Measurements from ENCODE around the gene ATP6V1B1. TPM values are rescaled to one million over a fixed set of nuclear protein-coding genes. Genes with fewer than 3 reads are reported as not detected.

ATP6V1B1 gene
- total RNA-seq, 4 donors from 2014 or later = not detected

GRCh38 chr2:70898363-70899240 lies 37.1 kb upstream of the ATP6V1B1 start:
- H3K4me1 ChIP-seq = peaks cover 24 to 26% of the 10 kb centered on the region in 2 donors
- no peak for DNase-seq
- H3K9me3 ChIP-seq = no peaks in the 10 kb centered on the region
- no peak for TF ChIP-seq CTCF (IDR thresholded peaks at IDR 0.05)
- TF ChIP-seq POLR2A (IDR thresholded peaks at IDR 0.05) = no peak
- intact Hi-C loops (cut with DNase I) = no loop called here
- H3K36me3 ChIP-seq = no peaks in the 10 kb centered on the region
- H3K27ac ChIP-seq = no peak overlapping the region
- no peak overlapping the region for H3K4me3 ChIP-seq (replicated peaks in 1 of 3)
- 15 to 19% methylated on average over 16 of the region's 16 CpGs for WGBS, 2 donors
- H3K27me3 ChIP-seq = peaks cover 23% of the 10 kb centered on the region

DNA sequence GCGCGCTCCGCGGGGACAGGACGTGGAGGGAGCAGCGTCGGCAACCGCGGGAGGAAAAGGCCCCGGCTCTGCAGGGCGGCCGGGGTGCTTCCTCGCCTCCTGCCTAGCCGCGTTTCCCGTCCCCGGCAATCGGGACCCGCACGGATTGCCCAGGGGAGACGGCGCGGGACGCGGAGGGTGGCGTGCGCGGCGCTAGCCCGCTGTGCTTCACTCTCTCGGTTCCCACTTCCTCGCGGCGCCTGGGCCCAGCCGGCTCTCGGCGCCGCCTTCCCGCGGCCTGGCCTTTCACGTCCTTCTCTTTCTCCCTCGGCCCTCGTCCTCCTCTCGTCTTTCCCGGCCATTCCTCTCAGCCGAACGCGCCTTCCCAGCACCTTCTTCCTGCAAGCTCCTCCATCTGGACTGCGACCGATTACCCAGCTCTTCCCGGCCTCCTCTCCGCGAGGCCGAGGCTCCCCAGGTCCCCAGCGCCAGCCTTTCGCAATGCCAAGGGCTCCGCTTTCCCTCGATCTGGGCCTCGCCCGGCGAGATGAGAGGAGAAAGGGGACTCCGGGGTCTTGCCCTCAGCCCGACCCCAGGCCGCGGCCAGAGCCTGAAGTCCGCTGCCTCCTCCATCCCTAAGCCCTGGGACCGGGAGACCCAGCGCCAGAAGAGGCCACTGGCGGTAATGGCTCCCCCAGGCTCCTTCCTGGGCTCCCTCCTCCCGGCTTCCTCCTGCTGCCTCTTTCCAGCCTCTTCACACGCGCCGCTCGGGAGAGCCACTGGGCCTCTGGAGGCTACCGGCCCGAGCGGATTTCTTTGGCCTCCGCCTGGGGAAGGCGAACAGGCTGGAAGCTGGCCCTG lies 34.3 kb upstream of the ATP6V1B1 start:
- Histone ChIP-seq H3K4me1 (peaks cover 24 to 26% of the 10 kb centered on the region in 2 donors), H3K27me3 (peaks cover 39% of the 10 kb centered on the region), H3K9me3 (no peaks in the 10 kb centered on the region), H3K36me3 (no peaks in the 10 kb centered on the region), H3K27ac (no peak overlapping the region), H3K4me3 (replicated peaks in 1 of 3) (peak overlapping the region in 2 of 3 donors; percentile 25 to 32)
- TF ChIP-seq POLR2A (IDR thresholded peaks at IDR 0.05) (no peak), CTCF (IDR thresholded peaks at IDR 0.05) (no peak)
- intact Hi-C loops (cut with DNase I) = no loop called here
- DNase-seq = no peak
- 8 to 13% methylated on average over 49 to 64 of the region's 79 CpGs for WGBS, 2 donors

GRCh38 chr2:70902067-70902442 lies 33.6 kb upstream of the ATP6V1B1 start:
- Histone ChIP-seq H3K36me3 (no peaks in the 10 kb centered on the region), H3K4me3 (replicated peaks in 1 of 3) (no peak overlapping the region), H3K9me3 (no peaks in the 10 kb centered on the region), H3K27me3 (peaks cover 43% of the 10 kb centered on the region), H3K4me1 (peaks cover 24 to 26% of the 10 kb centered on the region in 2 donors), H3K27ac (no peak overlapping the region)
- 49 to 58% methylated on average over 4 to 5 of the region's 5 CpGs for WGBS, 2 donors
- DNase-seq = no peak
- TF ChIP-seq CTCF (IDR thresholded peaks at IDR 0.05) (no peak), POLR2A (IDR thresholded peaks at IDR 0.05) (no peak)
- intact Hi-C loops (cut with DNase I) = no loop called here

- no peak for DNase-seq
- Histone ChIP-seq H3K36me3 (no peaks in the 10 kb centered on the region), H3K9me3 (no peaks in the 10 kb centered on the region), H3K27ac (no peak overlapping the region), H3K27me3 (peaks cover 42% of the 10 kb centered on the region), H3K4me1 (peaks cover 24 to 31% of the 10 kb centered on the region in 2 donors), H3K4me3 (replicated peaks in 1 of 3) (no peak overlapping the region)
- intact Hi-C loops (cut with DNase I) = no loop called here
- 50 to 95% methylated on average over 2 of the region's 2 CpGs for WGBS, 2 donors
- TF ChIP-seq CTCF (IDR thresholded peaks at IDR 0.05) (no peak), POLR2A (IDR thresholded peaks at IDR 0.05) (no peak)
Observed at GRCh38 chr2:70902579-70902978, 33.1 kb upstream of the ATP6V1B1 start.

DNA sequence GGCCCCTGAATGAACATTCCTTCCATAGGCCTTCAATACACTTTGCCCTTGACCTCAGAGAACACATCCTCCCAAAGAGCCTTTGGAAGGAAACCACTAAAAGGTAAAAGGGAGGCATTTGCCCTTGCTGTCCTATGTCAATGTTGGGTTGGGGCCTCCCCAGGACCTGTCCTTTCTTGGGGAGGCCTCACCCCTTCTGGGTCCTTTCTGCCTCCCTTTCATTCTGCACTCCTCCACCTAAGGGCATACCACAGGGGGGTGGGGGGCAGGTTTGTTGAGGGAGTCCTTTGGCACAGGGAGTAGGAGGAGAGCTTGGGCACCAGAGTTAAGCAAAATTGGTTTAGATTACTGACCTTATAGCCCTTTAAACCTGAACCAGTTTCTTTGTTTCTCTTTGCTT lies 32.5 kb upstream of the ATP6V1B1 start:
- intact Hi-C loops (cut with DNase I) = no loop called here
- TF ChIP-seq POLR2A (IDR thresholded peaks at IDR 0.05) (no peak), CTCF (IDR thresholded peaks at IDR 0.05) (no peak)
- no peaks in the 10 kb centered on the region for H3K9me3 ChIP-seq
- peaks cover 24 to 34% of the 10 kb centered on the region in 2 donors for H3K4me1 ChIP-seq
- no peaks in the 10 kb centered on the region for H3K36me3 ChIP-seq
- no peak overlapping the region for H3K4me3 ChIP-seq (replicated peaks in 1 of 3)
- no peak for DNase-seq
- H3K27me3 ChIP-seq = peaks cover 47% of the 10 kb centered on the region
- H3K27ac ChIP-seq = no peak overlapping the region
